PFSK-1 (cell line): ENCODE data around the gene LILRA1.

Experiments
- FOXP2 ChIP-seq: optimal IDR thresholded peaks from 2 replicates; pipeline ENCODE3; 2011; ENCODE audit warnings: borderline replicate concordance, control low read depth, inconsistent platforms; ENCODE audit not compliant: insufficient read depth; ENCODE audit errors: extremely low read length, extremely low read depth
- POLR2AphosphoS5 ChIP-seq: IDR thresholded peaks from 2 replicates; pipeline ENCODE4 v1.6.1; 2012; ENCODE audit warnings: low read depth, mild to moderate bottlenecking, control low read depth, low read length, moderate library complexity
- SIN3A ChIP-seq: IDR thresholded peaks from 2 replicates; pipeline ENCODE4 v1.6.1; 2012; ENCODE audit warnings: mild to moderate bottlenecking, low read length, moderate library complexity, borderline replicate concordance; ENCODE audit not compliant: insufficient read depth
- TAF1 ChIP-seq: IDR thresholded peaks from 2 replicates; pipeline ENCODE4 v1.6.1; 2012; ENCODE audit warnings: low read length, control low read depth, borderline replicate concordance; ENCODE audit not compliant: insufficient read depth
- TF ChIP-seq, protein P1 (sequence below), 2 experiments: IDR thresholded peaks; 2 replicates each; pipeline versions ENCODE4 v1.6.1 to v1.8.0; 2011 to 2012; ENCODE audit warnings: low read depth in 2 of 2, low read length in 2 of 2, control low read depth in 1 of 2, inconsistent platforms in 1 of 2, mild to moderate bottlenecking in 1 of 2, moderate library complexity in 1 of 2; ENCODE audit not compliant: insufficient read depth in 1 of 2

LILRA1 gene

DNA sequence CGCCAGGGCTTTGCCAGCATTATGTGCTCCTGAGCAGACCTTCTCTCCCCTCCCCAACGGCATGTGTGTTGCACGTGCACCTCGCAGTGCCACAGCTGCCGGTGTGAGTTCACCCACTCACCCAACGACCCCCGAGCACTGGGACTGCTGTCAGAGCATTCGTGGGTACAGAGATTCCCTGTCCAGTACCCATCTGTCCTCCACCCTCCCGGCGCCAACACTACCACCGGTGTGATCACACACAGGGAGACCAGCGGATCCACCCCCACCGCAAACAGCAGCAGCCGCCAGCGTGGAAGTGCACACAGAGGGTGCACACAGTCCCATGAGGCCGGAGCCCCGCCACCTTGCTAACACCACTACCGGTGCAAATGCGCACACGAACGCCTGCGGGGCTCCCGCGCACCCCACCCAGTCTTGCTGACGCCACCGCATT, 15.9 kb downstream of the LILRA1 start:
- no peak for TF ChIP-seq TAF1
- TF ChIP-seq, protein P1, sequence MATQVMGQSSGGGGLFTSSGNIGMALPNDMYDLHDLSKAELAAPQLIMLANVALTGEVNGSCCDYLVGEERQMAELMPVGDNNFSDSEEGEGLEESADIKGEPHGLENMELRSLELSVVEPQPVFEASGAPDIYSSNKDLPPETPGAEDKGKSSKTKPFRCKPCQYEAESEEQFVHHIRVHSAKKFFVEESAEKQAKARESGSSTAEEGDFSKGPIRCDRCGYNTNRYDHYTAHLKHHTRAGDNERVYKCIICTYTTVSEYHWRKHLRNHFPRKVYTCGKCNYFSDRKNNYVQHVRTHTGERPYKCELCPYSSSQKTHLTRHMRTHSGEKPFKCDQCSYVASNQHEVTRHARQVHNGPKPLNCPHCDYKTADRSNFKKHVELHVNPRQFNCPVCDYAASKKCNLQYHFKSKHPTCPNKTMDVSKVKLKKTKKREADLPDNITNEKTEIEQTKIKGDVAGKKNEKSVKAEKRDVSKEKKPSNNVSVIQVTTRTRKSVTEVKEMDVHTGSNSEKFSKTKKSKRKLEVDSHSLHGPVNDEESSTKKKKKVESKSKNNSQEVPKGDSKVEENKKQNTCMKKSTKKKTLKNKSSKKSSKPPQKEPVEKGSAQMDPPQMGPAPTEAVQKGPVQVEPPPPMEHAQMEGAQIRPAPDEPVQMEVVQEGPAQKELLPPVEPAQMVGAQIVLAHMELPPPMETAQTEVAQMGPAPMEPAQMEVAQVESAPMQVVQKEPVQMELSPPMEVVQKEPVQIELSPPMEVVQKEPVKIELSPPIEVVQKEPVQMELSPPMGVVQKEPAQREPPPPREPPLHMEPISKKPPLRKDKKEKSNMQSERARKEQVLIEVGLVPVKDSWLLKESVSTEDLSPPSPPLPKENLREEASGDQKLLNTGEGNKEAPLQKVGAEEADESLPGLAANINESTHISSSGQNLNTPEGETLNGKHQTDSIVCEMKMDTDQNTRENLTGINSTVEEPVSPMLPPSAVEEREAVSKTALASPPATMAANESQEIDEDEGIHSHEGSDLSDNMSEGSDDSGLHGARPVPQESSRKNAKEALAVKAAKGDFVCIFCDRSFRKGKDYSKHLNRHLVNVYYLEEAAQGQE (IDR thresholded peaks at IDR 0.05; ENCODE audit: insufficient read depth in 1 of 2, low read depth in 2 of 2, low read length in 2 of 2): no peak
- no peak for TF ChIP-seq FOXP2
- TF ChIP-seq SIN3A: no peak
- TF ChIP-seq POLR2AphosphoS5: no peak

DNA sequence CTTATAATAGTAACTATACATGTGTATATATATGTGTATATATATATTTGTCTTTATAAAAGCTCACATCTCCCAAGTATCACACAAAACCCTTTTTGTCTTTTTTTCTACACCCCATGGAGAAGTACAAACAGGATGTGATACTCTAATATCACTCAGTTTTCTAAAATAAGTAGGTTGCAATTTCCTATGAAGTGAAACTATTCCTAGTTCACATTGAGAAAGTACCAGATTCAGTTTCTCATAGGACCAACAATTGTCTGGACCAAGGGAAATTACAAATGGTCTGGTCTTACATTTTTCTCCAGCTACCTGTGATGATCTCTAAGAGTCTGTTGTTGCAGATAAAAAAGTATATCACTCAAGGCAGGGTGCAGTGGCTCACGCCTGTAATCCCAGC, 19.0 kb downstream of the LILRA1 start:
- no peak for TF ChIP-seq SIN3A
- TF ChIP-seq, protein P1 (IDR thresholded peaks at IDR 0.05; ENCODE audit: insufficient read depth in 1 of 2, low read depth in 2 of 2, low read length in 2 of 2): no peak
- no peak for TF ChIP-seq FOXP2
- TF ChIP-seq POLR2AphosphoS5: no peak
- no peak for TF ChIP-seq TAF1

DNA sequence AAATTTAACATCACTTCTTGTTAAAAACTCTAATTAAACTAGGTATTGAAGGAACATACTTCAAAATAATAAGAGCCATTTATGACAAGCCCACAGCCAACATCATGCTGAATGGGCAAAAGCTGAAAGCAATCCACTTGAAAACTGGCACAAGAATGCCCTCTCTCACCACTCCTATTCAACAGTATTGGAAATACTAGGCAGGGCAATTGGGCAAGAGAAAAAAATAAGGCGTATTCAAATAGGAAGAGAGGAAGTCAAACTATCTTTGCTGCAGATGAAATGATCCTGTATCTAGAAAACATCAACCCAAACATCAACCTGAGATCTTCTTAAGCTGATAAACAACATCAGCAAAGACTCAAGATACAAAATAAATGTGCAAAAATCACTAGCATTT, 21.3 kb downstream of the LILRA1 start:
- no peak for TF ChIP-seq TAF1
- TF ChIP-seq, protein P1 (IDR thresholded peaks at IDR 0.05; ENCODE audit: insufficient read depth in 1 of 2, low read depth in 2 of 2, low read length in 2 of 2): no peak
- no peak for TF ChIP-seq SIN3A
- no peak for TF ChIP-seq POLR2AphosphoS5
- TF ChIP-seq FOXP2: no peak

DNA sequence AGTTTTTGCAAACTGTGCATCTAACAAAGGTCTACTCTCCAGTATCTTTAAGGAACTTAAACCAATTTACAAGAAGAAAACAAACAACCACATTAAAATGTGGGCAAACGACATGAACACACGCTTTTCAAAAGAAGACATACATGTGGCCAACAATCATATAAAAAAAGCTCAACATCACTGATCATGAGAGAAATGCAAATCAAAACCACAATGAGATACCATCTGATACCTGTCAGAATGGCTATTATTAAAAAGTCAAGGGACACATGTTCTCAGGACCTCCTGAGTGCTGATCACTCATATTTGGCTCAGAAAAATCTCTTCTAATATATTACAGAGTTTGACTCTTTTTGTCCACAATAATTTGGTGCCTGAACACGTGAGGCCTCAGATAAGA, 22.6 kb downstream of the LILRA1 start:
- TF ChIP-seq POLR2AphosphoS5: no peak
- no peak for TF ChIP-seq TAF1
- TF ChIP-seq, protein P1 (IDR thresholded peaks at IDR 0.05; ENCODE audit: insufficient read depth in 1 of 2, low read depth in 2 of 2, low read length in 2 of 2): no peak
- no peak for TF ChIP-seq SIN3A
- TF ChIP-seq FOXP2: no peak
